ENCODE measurements around the gene WDHD1. TPM values are rescaled to one million over a fixed set of nuclear protein-coding genes. Genes with fewer than 3 reads are reported as not detected.

WDHD1 gene
- total and polyA plus RNA-seq, 2 of the 8 experiments (the other 6 are each of a cell fraction or from before 2014, with no cell fraction given): 17.8 to 87.9 TPM

DNA sequence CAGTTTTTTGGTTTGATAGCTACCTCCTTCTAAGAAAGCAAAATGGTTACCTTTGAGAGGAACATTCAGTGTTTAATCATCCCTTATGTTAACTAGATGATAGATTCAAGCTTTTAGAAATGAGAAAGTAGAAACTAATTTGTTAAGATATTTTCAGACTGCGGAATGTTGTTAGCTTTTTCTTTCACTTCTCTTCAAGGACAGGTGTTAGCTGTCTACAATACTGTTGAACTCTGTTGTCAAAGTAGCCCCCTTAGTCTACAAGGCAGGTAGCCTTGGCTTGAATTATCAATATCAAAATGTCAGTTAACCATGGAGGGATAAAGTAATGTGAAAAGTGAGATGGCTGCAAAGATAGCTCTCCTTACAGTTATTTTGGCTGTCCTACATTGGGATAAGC, 39.3 kb upstream of the WDHD1 start:
- no peak overlapping the region for H3K27ac ChIP-seq (ENCODE audit: low read depth, low read length)
- no peak overlapping the region for H3K18ac ChIP-seq (ENCODE audit: extremely low read depth, low read length)
- TF ChIP-seq, protein P1, sequence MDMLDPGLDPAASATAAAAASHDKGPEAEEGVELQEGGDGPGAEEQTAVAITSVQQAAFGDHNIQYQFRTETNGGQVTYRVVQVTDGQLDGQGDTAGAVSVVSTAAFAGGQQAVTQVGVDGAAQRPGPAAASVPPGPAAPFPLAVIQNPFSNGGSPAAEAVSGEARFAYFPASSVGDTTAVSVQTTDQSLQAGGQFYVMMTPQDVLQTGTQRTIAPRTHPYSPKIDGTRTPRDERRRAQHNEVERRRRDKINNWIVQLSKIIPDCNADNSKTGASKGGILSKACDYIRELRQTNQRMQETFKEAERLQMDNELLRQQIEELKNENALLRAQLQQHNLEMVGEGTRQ (IDR thresholded peaks at IDR 0.05; ENCODE audit: low read length): no peak
- TF ChIP-seq, protein P2, sequence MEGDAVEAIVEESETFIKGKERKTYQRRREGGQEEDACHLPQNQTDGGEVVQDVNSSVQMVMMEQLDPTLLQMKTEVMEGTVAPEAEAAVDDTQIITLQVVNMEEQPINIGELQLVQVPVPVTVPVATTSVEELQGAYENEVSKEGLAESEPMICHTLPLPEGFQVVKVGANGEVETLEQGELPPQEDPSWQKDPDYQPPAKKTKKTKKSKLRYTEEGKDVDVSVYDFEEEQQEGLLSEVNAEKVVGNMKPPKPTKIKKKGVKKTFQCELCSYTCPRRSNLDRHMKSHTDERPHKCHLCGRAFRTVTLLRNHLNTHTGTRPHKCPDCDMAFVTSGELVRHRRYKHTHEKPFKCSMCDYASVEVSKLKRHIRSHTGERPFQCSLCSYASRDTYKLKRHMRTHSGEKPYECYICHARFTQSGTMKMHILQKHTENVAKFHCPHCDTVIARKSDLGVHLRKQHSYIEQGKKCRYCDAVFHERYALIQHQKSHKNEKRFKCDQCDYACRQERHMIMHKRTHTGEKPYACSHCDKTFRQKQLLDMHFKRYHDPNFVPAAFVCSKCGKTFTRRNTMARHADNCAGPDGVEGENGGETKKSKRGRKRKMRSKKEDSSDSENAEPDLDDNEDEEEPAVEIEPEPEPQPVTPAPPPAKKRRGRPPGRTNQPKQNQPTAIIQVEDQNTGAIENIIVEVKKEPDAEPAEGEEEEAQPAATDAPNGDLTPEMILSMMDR (IDR thresholded peaks at IDR 0.05; ENCODE audit: control extremely low read depth in 1 of 3, insufficient read depth in 1 of 3, low read depth in 1 of 3, low read length in 3 of 3): no peak
- TF ChIP-seq FOSL1 (IDR thresholded peaks at IDR 0.05; ENCODE audit: insufficient read depth, low read depth, low read length): no peak
- no peak for TF ChIP-seq POU5F1 (IDR thresholded peaks at IDR 0.05; ENCODE audit: low read depth, low read length)
- TF ChIP-seq TEAD4 (IDR thresholded peaks at IDR 0.05; ENCODE audit: low read depth, low read length): no peak
- no peak for TF ChIP-seq BACH1 (IDR thresholded peaks at IDR 0.05; ENCODE audit: low read length)
- no peak for TF ChIP-seq KDM4A (IDR thresholded peaks at IDR 0.05; ENCODE audit: low read depth, low read length, severe bottlenecking)
- no peak for TF ChIP-seq YY1 (IDR thresholded peaks at IDR 0.05; ENCODE audit: low read depth, low read length)
- no peak for TF ChIP-seq SUZ12 (IDR thresholded peaks at IDR 0.05; ENCODE audit: low read length)
- TF ChIP-seq ZNF274 (IDR thresholded peaks at IDR 0.05; ENCODE audit: borderline replicate concordance, extremely low read depth, low read length): no peak
- H2AFZ ChIP-seq (ENCODE audit: low read length): no peak overlapping the region
- no peak overlapping the region for H2BK5ac ChIP-seq (ENCODE audit: low read depth, low read length)
- H3K4me2 ChIP-seq (ENCODE audit: insufficient read depth in 1 of 2, low read depth in 2 of 2, low read length in 2 of 2): no peak overlapping the region
- no peak overlapping the region for H3K23ac ChIP-seq (ENCODE audit: insufficient read length)
- no peak overlapping the region for H2BK20ac ChIP-seq (ENCODE audit: low read length)
- H3K56ac ChIP-seq (replicated peaks; ENCODE audit: insufficient read length, low read depth, low read length): no peak overlapping the region
- DNase-seq (ENCODE audit: low read depth in 1 of 2, low spot score in 2 of 2) (no peak), FAIRE-seq (no peak)
- ChIA-PET CTCF (ENCODE audit: partially characterized antibody) (interaction anchor here (0.6 to 2.0 kb wide), 6 partner anchors 11 to 80 kb away, joined by 3 to 6 read pairs (median 3); partner anchors contain the start of gene MAPK1IP1L), POLR2A (ENCODE audit: partially characterized antibody) (interaction anchor here (0.6 to 4.5 kb wide), 9 partner anchors 11 to 376 kb away, joined by 3 to 45 read pairs (median 4); partner anchors contain the start of genes MAPK1IP1L, SOCS4 and WDHD1)
- no peak overlapping the region for H3K14ac ChIP-seq (ENCODE audit: insufficient read length)
- no peak overlapping the region for H2AK5ac ChIP-seq (ENCODE audit: low read depth, low read length)
- no peak overlapping the region for H2BK12ac ChIP-seq (ENCODE audit: low read depth, low read length)
- no peak overlapping the region for H2BK120ac ChIP-seq (replicated peaks; ENCODE audit: low read depth, low read length)
- no peak overlapping the region for H3K9ac ChIP-seq (replicated peaks in 1 of 4; ENCODE audit: extremely low read depth in 1 of 4, low read depth in 3 of 4, low read length in 3 of 4)
- H3K4me1 ChIP-seq (replicated peaks in 1 of 4; ENCODE audit: control insufficient read depth in 3 of 4, insufficient read depth in 4 of 4, low read length in 3 of 4): no peaks in the 10 kb centered on the region
- no peak overlapping the region for H4K91ac ChIP-seq (replicated peaks; ENCODE audit: insufficient read length, low read length)
- H3K4me3 ChIP-seq (ENCODE audit: extremely low read depth in 1 of 4, insufficient read depth in 2 of 4, low read depth in 3 of 4, low read length in 4 of 4): no peak overlapping the region
- WGBS, 2 experiments (ENCODE audit: extremely low coverage in 1 of 2, insufficient coverage in 1 of 2, insufficient read length in 1 of 2, insufficient replicate concordance in 2 of 2, low coverage in 1 of 2, low lambda C conversion rate in 2 of 2, missing lambda C conversion rate in 1 of 2): 96% methylated on average over 1 of the region's 1 CpG; no CpG with 5 or more reads in 1 of the 2 experiments
- H4K5ac ChIP-seq (ENCODE audit: insufficient read length, low read depth, low read length): no peak overlapping the region
- no peak overlapping the region for H3K4ac ChIP-seq (replicated peaks; ENCODE audit: insufficient read length, low read depth, low read length)
- H3K23me2 ChIP-seq (ENCODE audit: low read depth, low read length): no peaks in the 10 kb centered on the region
- H3K27me3 ChIP-seq (replicated peaks in 1 of 4; ENCODE audit: control insufficient read depth in 3 of 4, extremely low read depth in 1 of 4, insufficient read depth in 3 of 4, low read length in 3 of 4): peaks cover 0 to 1% (median 0%) of the 10 kb centered on the region in 4 experiments; a peak in 1 of 7 replicates
- no peak overlapping the region for H2BK15ac ChIP-seq (ENCODE audit: low read length)
- no peaks in the 10 kb centered on the region for H3K9me3 ChIP-seq (ENCODE audit: insufficient read depth in 2 of 2, low read depth in 1 of 2, low read length in 1 of 2)
- no peak overlapping the region for H4K8ac ChIP-seq (ENCODE audit: extremely low read depth, insufficient read depth, low read length)
- peaks cover 3 to 4% of the 10 kb centered on the region in 2 experiments for H4K20me1 ChIP-seq (replicated peaks in 1 of 2; ENCODE audit: control insufficient read depth in 1 of 2, insufficient read depth in 2 of 2, low read length in 2 of 2)
- H3K79me1 ChIP-seq (ENCODE audit: low read depth, low read length): no peaks in the 10 kb centered on the region
- H3K79me2 ChIP-seq (ENCODE audit: control insufficient read depth in 1 of 2, insufficient read depth in 2 of 2, low read length in 2 of 2): peaks cover 0 to 8% of the 10 kb centered on the region in 2 experiments; a peak in 2 of 4 replicates
- peaks cover 15 to 41% (median 26%) of the 10 kb centered on the region in 4 experiments for H3K36me3 ChIP-seq (ENCODE audit: control insufficient read depth in 2 of 4, insufficient read depth in 4 of 4, low read length in 3 of 4)

All from H1 (cell line).